Endothelial cell of umbilical vein (primary cell): ENCODE data around the gene TAF5L.

Experiments
- EZH2 ChIP-seq: IDR thresholded peaks from 2 replicates; pipeline ENCODE4 v1.6.1; 2012; ENCODE audit warnings: borderline replicate concordance, low read depth, mild to moderate bottlenecking, moderate library complexity, low read length, inconsistent platforms; ENCODE audit not compliant: severe bottlenecking
- POLR2A ChIP-seq: IDR thresholded peaks from 2 replicates; pipeline ENCODE4 v1.6.1; 2012; ENCODE audit warnings: low read depth, mild to moderate bottlenecking, control low read depth, low read length
- POLR2AphosphoS5 ChIP-seq: IDR thresholded peaks from 2 replicates; pipeline ENCODE4 v1.6.1; 2012; ENCODE audit warnings: low read depth, mild to moderate bottlenecking, control low read depth, low read length, moderate library complexity; ENCODE audit not compliant: insufficient read depth
- TF ChIP-seq, protein P1 (sequence below), 2 donors: IDR thresholded peaks; 1 replicate in 1 of 2; 2 replicates in 1 of 2; pipeline ENCODE4 v1.5.1; 2011; ENCODE audit warnings: low read length in 2 of 2, mild to moderate bottlenecking in 2 of 2, moderate library complexity in 2 of 2, control low read depth in 1 of 2, inconsistent platforms in 1 of 2, low read depth in 1 of 2; ENCODE audit not compliant: insufficient read depth in 1 of 2; ENCODE audit errors: extremely low read depth in 1 of 2

DNA sequence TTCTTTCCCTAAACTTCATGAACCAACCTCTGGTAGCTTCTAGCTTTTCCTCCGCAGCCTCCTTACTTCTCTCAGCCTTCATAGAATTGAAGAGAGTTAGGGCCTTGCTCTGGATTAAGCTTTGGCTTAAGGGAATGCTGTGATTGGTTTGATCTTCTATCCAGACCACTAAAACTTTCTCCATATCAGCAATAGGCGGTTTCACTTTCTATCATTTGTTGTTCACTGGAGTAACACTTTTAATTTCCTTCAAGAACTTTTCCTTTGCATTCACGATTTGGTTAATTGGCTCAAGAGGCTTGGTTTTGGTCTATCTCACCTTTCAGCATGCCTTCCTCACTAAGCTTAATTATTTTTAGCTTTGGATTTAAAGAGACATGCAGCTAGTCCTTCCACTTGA is 5.2 kb upstream of the TAF5L start:
- TF ChIP-seq, protein P1, sequence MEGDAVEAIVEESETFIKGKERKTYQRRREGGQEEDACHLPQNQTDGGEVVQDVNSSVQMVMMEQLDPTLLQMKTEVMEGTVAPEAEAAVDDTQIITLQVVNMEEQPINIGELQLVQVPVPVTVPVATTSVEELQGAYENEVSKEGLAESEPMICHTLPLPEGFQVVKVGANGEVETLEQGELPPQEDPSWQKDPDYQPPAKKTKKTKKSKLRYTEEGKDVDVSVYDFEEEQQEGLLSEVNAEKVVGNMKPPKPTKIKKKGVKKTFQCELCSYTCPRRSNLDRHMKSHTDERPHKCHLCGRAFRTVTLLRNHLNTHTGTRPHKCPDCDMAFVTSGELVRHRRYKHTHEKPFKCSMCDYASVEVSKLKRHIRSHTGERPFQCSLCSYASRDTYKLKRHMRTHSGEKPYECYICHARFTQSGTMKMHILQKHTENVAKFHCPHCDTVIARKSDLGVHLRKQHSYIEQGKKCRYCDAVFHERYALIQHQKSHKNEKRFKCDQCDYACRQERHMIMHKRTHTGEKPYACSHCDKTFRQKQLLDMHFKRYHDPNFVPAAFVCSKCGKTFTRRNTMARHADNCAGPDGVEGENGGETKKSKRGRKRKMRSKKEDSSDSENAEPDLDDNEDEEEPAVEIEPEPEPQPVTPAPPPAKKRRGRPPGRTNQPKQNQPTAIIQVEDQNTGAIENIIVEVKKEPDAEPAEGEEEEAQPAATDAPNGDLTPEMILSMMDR (IDR thresholded peaks at IDR 0.05; ENCODE audit: extremely low read depth in 1 of 2, insufficient read depth in 1 of 2, low read depth in 1 of 2, low read length in 2 of 2), result no peak
- TF ChIP-seq POLR2A, result no peak
- TF ChIP-seq POLR2AphosphoS5, result no peak
- no peak for TF ChIP-seq EZH2
